Motor neuron (in vitro differentiated cells): Measurements from ENCODE around the gene OR13A1. TPM values are rescaled to one million over a fixed set of nuclear protein-coding genes. Genes with fewer than 3 reads are reported as not detected.
"Not testable (repeated sequence)": the region's sequence is repeated elsewhere in the genome, so short reads cannot be mapped to it uniquely, and the experiment has no call there.

Source experiments
- ATAC-seq, 8 experiments: fragments of 200-7000 bp; cut with Tn5 transposase; replicated peaks in 6 of 8; 2 replicates each; pipeline ENCODE4 v1.8.0; 2021; ENCODE audit warnings: mild to moderate bottlenecking in 8 of 8, moderate library complexity in 8 of 8
- H3K27ac ChIP-seq, 2 donors: fragments of 250-450 bp; sonication (Bioruptor Pico); 2 replicates each; pipeline ENCODE4 v1.9.0; 2021; ENCODE audit warnings: antibody characterized with exemption in 2 of 2, mild to moderate bottlenecking in 2 of 2, moderate library complexity in 1 of 2
- H3K4me1 ChIP-seq, 2 donors: fragments of 250-450 bp; sonication (Bioruptor Pico); replicated peaks in 1 of 2; 2 replicates each; pipeline ENCODE4 v1.6.1; 2021; ENCODE audit warnings: antibody characterized with exemption in 2 of 2, mild to moderate bottlenecking in 2 of 2, moderate library complexity in 1 of 2
- H3K4me3 ChIP-seq, 5 donors: fragments of 250-450 bp; sonication (Bioruptor Pico); 2 replicates each; pipeline ENCODE4 v1.9.0; 2021; ENCODE audit warnings: antibody characterized with exemption in 5 of 5, mild to moderate bottlenecking in 5 of 5, moderate library complexity in 4 of 5
- WGBS, 10 experiments: fragments of 450-650 bp; shearing (Covaris generic); methylation state at CpG; one replicate each; pipeline ENCODE4 v1.0.0; 2022; 5-methylcytosine and 5-hydroxymethylcytosine counted together
- in situ Hi-C, 9 experiments: fragments of 400-800 bp; cut with MboI; loops; one replicate each; pipeline ENCODE4 v1.15.0; 2021; ENCODE audit warnings: low sequenced_read_pairs in 9 of 9, low pct_unique_long_range_greater_than_20kb in 2 of 9; ENCODE audit not compliant: unreplicated experiment in 9 of 9
- total RNA-seq, 8 experiments: library from RNA; unstranded; fragments of 300-600 nt; gene quantifications; 2 replicates each; pipeline versions ENCODE4 v1.2.3 to v1.2.4, GENCODE V29; 2022

The OR13A1 gene
- total RNA-seq, 8 experiments from 2014 or later, result 0.05 to 0.38 (median 0.15) TPM; not detected in 2

GRCh38 chr10:45274364-45274763, 41.0 kb downstream of the OR13A1 start:
- WGBS, 10 experiments, result 0 to 100% (median 100%) methylated on average over 1 of the region's 1 CpG; no CpG with 5 or more reads in 5 of the 10 experiments
- ATAC-seq, result no peak
- in situ Hi-C loops, result loop anchor here in 2 of 9 experiments (25.0 kb wide), 3 partner anchors 163 to 388 kb away; partner anchors contain the start of gene ZFAND4 (in 1 of the 2)
- Histone ChIP-seq H3K4me3 (no peak overlapping the region), H3K4me1 (peaks cover 2 to 8% of the 10 kb centered on the region in 2 donors), H3K27ac (no peak overlapping the region)

GRCh38 chr10:45267777-45268176, 47.6 kb downstream of the OR13A1 start:
- not testable (repeated sequence) for H3K4me1 ChIP-seq, ATAC-seq, H3K27ac ChIP-seq, H3K4me3 ChIP-seq
- 0 to 60% (median 0%) methylated on average over 1 of the region's 2 CpGs; no CpG with 5 or more reads in 7 of the 10 experiments for WGBS, 10 experiments
- in situ Hi-C loops, result loop anchor here in 2 of 9 experiments (25.0 kb wide), 3 partner anchors 170 to 395 kb away; partner anchors contain the start of gene ZFAND4 (in 1 of the 2)

GRCh38 chr10:45265996-45266395, 49.4 kb downstream of the OR13A1 start:
- Histone ChIP-seq H3K4me1 (no peaks in the 10 kb centered on the region), H3K27ac (no peak overlapping the region), H3K4me3 (no peak overlapping the region)
- no peak for ATAC-seq
- in situ Hi-C loops, result loop anchor here in 2 of 9 experiments (25.0 kb wide), 3 partner anchors 171 to 396 kb away; partner anchors contain the start of gene ZFAND4 (in 1 of the 2)
- 80 to 100% methylated on average over 1 to 2 of the region's 4 CpGs; no CpG with 5 or more reads in 8 of the 10 experiments for WGBS, 10 experiments

- in situ Hi-C loops, result loop anchor here in 2 of 9 experiments (25.0 kb wide), 3 partner anchors 175 to 400 kb away; partner anchors contain the start of gene ZFAND4 (in 1 of the 2)
- no peak for ATAC-seq
- Histone ChIP-seq H3K27ac (no peak overlapping the region), H3K4me1 (no peaks in the 10 kb centered on the region), H3K4me3 (no peak overlapping the region)
- 19 to 100% (median 80%) methylated on average over 1 to 2 of the region's 2 CpGs; no CpG with 5 or more reads in 2 of the 10 experiments for WGBS, 10 experiments
These were observed 53.5 kb downstream of the OR13A1 start for GRCh38 chr10:45261946-45262345.

- H3K4me1 ChIP-seq, result no peaks in the 10 kb centered on the region
- no peak for ATAC-seq
- H3K27ac ChIP-seq, result no peak overlapping the region
- in situ Hi-C loops, result loop anchor here in 2 of 9 experiments (25.0 kb wide), 3 partner anchors 176 to 401 kb away; partner anchors contain the start of gene ZFAND4 (in 1 of the 2)
- no peak overlapping the region for H3K4me3 ChIP-seq
- 0 to 100% (median 87%) methylated on average over 1 to 3 of the region's 3 CpGs for WGBS, 10 experiments
These were observed 54.1 kb downstream of the OR13A1 start for GRCh38 chr10:45261243-45261775.

- not testable (repeated sequence) for H3K4me3 ChIP-seq, H3K27ac ChIP-seq, H3K4me1 ChIP-seq, ATAC-seq
- WGBS, 10 experiments, result 0% methylated on average over 1 of the region's 3 CpGs; no CpG with 5 or more reads in 9 of the 10 experiments
- in situ Hi-C loops, result loop anchor here in 2 of 9 experiments (25.0 kb wide), 3 partner anchors 177 to 402 kb away; partner anchors contain the start of gene ZFAND4 (in 1 of the 2)
These were observed 54.8 kb downstream of the OR13A1 start for GRCh38 chr10:45260635-45261034.

GRCh38 chr10:45259786-45260495, 55.5 kb downstream of the OR13A1 start:
- ATAC-seq, H3K4me1 ChIP-seq, H3K4me3 ChIP-seq, H3K27ac ChIP-seq: not testable (repeated sequence)
- no CpG with 5 or more reads among the region's 50 CpGs for WGBS, 10 experiments
- in situ Hi-C loops, result loop anchor here in 2 of 9 experiments (25.0 kb wide), 3 partner anchors 177 to 402 kb away; partner anchors contain the start of gene ZFAND4 (in 1 of the 2)

GRCh38 chr10:45257600-45257999, 57.8 kb downstream of the OR13A1 start:
- WGBS, 10 experiments, result 12 to 100% (median 67%) methylated on average over 1 to 2 of the region's 2 CpGs; no CpG with 5 or more reads in 3 of the 10 experiments
- H3K4me1 ChIP-seq, result no peaks in the 10 kb centered on the region
- in situ Hi-C loops, result loop anchor here in 2 of 9 experiments (25.0 kb wide), 3 partner anchors 180 to 405 kb away; partner anchors contain the start of gene ZFAND4 (in 1 of the 2)
- no peak overlapping the region for H3K4me3 ChIP-seq
- H3K27ac ChIP-seq, result no peak overlapping the region
- ATAC-seq, result no peak

GRCh38 chr10:45256246-45256645, 59.2 kb downstream of the OR13A1 start:
- in situ Hi-C loops, result loop anchor here in 2 of 9 experiments (25.0 kb wide), 3 partner anchors 181 to 406 kb away; partner anchors contain the start of gene ZFAND4 (in 1 of the 2)
- no peak overlapping the region for H3K4me3 ChIP-seq
- H3K27ac ChIP-seq, result no peak overlapping the region
- no peaks in the 10 kb centered on the region for H3K4me1 ChIP-seq
- ATAC-seq, result no peak

GRCh38 chr10:45255706-45256105, 59.7 kb downstream of the OR13A1 start:
- 14 to 100% (median 43%) methylated on average over 1 of the region's 1 CpG; no CpG with 5 or more reads in 6 of the 10 experiments for WGBS, 10 experiments
- H3K27ac ChIP-seq, result no peak overlapping the region
- in situ Hi-C loops, result loop anchor here in 2 of 9 experiments (25.0 kb wide), 3 partner anchors 182 to 407 kb away; partner anchors contain the start of gene ZFAND4 (in 1 of the 2)
- ATAC-seq, result peak in 3 of 8 experiments; percentile 36 to 68 (median 62)
- no peak overlapping the region for H3K4me3 ChIP-seq
- no peaks in the 10 kb centered on the region for H3K4me1 ChIP-seq

GRCh38 chr10:45254892-45255291, 60.5 kb downstream of the OR13A1 start:
- in situ Hi-C loops, result loop anchor here in 2 of 9 experiments (25.0 kb wide), 3 partner anchors 182 to 407 kb away; partner anchors contain the start of gene ZFAND4 (in 1 of the 2)
- Histone ChIP-seq H3K27ac (no peak overlapping the region), H3K4me1 (no peaks in the 10 kb centered on the region), H3K4me3 (no peak overlapping the region)
- no peak for ATAC-seq

- Histone ChIP-seq H3K27ac (no peak overlapping the region), H3K4me1 (no peaks in the 10 kb centered on the region), H3K4me3 (no peak overlapping the region)
- WGBS, 10 experiments, result 20 to 87% (median 71%) methylated on average over 2 of the region's 2 CpGs; no CpG with 5 or more reads in 6 of the 10 experiments
- no peak for ATAC-seq
- in situ Hi-C loops, result loop anchor here in 2 of 9 experiments (25.0 kb wide), 3 partner anchors 184 to 409 kb away; partner anchors contain the start of gene ZFAND4 (in 1 of the 2)
These were observed 62.1 kb downstream of the OR13A1 start for GRCh38 chr10:45253183-45253914.
